ENCODE results near the gene SLC4A1.

The SLC4A1 gene

DNA sequence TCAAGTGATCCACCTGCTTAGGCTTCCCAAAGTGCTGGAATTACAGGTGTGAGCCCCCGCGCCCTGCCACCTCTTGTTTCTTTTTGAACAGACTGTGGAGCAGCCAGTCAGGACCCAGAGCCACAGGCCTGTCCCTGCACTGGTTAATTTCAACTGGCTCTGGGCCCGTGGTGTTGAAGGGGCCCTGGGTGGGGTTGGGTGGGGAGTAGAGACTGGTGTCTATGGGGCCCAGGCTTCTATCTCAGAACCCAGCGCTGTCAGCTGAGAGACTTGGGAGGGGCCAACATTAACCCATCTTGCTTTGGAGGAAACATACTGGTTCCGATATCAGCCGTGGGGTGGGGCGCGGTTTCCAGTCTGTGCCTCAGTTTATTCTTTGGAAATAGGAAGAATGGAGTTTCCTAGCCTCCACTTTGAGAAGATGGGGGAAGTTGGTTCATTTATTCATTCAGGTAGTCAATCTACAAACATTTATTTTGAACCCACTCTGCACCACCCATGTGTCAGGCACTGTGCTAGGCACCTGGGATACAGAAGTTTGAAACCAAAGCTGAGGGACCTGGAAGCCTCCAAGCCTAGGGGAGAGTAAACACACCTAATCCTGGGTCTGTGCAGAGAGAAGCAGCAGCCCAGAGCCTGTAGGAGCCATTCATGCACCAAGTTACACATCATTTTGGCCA, 15.5 kb upstream of the SLC4A1 start:
- DNase-seq = no peak

DNA sequence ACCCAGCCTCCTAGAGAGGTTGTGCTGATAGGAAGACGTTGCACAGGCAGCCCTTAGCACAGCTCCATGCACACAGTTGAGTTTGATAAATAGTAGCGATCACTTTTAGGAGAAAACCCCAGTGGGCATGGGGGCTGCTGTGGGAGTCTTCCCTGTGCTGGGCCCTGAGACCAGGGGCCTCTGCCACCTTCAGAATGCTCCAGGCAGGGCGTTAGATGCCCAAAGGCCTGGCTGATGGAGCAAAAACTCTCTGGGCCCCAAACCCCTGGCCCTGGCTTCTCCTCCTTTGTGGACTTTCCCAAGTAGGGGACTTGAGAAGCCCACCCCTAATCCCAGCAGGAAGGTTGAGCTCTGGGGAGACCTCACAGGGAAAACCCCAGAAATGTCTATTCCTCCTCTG, 14.3 kb upstream of the SLC4A1 start:
- no peak for DNase-seq

GRCh38 chr17:44281570-44281969, 13.6 kb upstream of the SLC4A1 start:
- DNase-seq = no peak

- no peak for DNase-seq
Observed at GRCh38 chr17:44280392-44280937, 12.5 kb upstream of the SLC4A1 start.

DNA sequence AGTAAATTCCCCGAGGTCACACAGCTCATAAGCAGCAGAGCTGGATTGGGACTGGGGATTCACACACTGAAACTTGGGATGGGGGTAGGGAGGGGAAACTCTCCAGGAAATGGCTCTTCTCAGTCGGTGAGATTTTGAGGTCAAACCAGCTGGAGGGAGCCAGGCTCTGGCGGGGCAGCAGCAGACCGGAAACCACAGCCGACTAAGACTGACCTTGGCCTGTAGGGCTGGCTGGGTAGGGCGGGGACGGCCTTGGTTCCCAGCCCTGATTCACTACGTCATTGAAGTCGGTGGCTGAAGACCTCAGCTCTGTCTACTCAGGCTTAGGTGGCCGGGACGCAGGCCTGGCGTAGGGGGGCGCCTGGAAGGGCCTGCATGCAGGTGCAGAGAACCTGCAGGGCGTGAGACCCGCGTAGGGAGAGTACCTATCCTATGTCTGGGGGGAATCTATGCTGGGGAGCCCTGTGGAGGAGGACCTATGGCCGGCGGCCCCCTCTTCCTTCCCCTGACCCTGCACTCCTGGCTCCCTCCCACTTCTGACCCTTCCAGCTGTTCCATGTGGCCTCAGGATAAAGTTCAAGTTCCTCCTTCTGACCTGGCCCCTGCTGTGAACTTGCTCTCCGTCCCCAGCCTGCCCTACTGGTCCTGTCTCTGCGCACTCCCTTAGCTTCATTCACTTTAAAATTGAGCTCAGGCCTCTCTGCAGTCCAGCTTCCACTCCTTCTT, 11.9 kb upstream of the SLC4A1 start:
- peak; percentile 42 for DNase-seq

- no peak for DNase-seq
Observed at GRCh38 chr17:44279346-44279665, 11.4 kb upstream of the SLC4A1 start.

GRCh38 chr17:44277976-44278375, 10.0 kb upstream of the SLC4A1 start:
- no peak for DNase-seq

GRCh38 chr17:44273607-44274006, 5.7 kb upstream of the SLC4A1 start:
- DNase-seq = no peak

DNA sequence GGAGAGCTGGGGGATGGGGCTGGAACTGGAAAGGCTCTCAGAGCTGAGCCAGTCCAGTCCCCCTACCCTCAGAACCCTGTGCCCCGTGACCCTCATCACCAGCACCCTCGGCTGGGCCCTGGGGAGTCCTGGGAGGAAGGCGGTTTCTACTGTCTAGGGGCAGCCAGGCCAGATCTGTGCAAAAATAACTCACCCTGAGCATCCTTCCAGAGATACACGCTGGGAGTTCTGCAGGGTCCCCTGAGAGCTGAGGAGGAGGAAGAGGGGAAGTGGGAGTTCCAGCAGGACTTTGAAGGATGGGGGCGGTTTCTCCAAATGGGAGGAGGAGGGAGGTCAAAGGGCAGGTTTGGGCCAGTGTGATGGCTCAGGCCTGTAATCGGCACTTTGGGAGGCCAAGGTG, 5.0 kb upstream of the SLC4A1 start:
- DNase-seq = no peak

DNA sequence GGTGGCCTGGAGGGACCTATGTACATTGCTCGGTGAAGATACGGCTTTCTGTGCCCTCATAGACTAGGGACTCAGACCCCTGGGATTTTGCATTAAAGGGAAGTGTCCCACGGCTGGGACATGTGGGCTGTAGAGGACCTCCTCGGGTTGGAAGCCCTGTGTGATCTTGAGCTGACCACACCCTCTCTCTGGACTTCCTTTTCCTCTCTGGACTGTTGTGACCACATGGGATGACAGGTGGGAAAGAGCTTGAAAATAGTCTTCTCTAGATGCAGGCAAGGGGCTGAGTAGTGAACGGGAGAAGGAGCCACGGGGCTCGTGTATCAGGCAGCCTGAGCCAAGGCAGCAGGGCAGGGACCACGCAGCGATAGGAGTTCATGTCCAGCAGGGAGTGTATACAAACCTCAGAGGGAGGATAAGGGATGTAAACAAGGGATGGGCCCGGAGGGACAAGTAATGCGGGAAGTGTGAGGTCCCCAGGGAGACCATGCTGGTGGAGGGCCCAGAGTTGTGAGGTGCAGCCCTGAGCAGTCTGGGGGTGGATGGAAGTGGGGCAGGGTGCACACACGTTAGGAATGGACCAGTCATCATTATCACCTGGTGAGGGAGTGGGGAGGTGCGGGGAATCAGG, 4.5 kb upstream of the SLC4A1 start:
- no peak for DNase-seq

- no peak for DNase-seq
Observed at GRCh38 chr17:44269535-44270240, 1.8 kb upstream of the SLC4A1 start.

DNA sequence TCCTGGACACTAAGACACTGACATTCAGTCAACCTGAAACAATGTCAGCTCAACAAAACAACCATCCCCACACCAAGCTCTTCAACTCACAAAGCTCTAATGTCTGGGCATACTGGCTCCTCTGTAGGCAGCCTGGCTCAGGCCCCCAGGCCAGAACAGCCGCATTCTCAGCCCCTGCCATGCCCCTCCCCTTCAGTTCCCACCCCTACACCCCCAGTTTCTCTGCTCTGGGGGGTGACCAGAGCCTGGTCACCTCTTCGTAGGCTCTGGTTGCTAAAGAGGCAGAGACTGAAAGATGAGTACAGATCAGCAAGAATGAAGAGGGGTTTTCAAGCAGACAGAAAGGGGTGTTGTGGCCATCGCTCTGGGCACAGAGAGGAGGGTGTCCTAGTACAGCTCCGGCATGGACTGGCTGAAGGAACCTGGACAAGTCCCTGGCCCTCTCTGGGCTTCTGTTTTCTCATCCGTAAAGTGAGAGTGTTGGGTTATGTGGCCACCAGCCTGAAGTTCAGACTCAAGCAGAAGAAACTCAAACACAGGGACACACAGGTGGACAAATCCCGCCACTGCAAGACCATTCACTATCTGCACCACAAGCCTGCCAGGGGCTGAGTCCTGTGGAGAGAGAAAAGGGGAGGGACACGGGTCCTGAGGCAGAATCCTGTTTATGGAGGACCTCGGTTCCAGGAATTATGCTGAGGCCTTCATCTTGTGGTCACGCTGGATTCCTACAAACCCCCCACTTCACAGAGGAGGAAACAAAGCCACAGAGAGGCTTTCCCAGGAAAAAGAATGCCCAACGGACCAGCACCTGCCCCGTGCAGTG, 987 bp upstream of the SLC4A1 start:
- no peak for DNase-seq

DNA sequence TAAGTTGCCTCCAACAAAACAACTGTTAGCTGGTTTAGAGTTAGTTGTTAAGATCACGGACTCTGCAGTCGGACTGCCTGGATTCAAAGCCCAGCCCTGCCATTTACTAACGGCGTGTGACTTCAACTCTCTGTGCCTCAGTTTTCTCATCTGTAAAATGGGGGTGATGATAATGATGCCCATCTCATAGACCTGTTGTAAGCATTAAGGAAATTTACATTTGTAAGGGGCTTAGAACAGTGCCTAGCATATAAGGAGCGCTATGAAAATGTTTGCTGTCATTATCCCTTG, 825 bp downstream of the SLC4A1 start:
- no peak for DNase-seq

DNA sequence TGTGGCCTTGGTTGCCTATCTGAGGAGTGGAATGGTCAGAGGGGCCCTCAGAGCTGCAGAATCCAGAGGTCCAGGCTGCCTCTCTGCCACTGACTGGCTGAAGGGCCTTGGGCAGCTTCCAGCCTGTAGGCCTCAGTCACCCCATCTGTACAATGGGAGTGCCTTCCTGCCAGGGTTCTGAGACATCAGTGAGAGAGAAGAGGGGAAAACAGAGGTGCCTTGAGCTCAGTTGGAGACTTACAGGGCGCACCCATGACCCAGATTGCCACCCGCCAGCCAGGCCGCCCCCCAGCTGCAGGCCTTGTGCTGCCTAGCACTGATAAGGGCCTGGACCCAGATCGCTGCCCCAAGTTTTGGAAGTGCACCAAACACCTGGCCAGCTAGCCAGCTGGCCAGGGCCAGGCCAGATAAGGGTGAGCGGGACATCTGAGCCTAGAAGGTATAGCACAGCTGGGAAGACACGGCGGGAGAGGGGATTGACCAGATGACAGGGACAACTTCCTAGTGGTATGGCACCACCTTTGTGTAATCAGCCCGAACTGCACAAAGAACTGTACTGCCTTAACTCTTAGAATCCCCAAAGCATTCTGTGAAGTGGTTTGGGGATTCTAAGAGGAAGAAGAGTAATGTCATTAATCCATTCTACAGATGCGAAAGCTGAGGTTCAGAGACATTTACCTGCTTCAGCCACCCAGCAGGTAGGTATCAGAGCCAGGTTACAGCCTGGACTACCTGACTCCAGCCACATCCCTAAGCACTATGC, 1.4 kb downstream of the SLC4A1 start:
- DNase-seq = no peak

DNA sequence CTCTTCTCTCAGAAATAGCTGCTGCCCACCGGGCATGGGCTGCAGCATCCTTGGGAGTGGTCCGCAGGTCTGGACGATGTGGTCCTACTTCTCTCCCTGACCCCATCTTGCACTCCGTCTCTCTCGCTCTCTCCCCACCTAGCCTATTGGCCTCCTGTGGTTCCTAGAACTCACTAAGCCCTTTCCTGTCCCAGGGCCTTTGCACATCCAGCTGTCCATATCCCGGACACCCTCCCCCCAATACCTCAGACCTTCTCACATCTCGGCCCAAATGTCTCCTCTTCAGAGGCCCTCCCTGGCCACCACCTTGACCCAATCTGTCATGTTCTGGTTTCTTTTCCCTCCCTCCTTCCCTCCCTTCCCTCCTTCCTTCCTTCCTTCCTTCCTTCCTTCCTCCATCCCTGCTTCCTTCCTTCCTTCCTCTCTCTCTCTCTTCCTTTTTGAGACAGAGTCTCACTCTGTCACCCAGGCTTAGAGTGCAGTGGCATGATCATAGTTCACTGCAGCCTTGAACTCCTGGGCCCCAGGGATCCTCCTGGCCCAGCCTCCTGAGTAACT, 4.5 kb downstream of the SLC4A1 start:
- no peak for DNase-seq

- DNase-seq = no peak
Observed at GRCh38 chr17:44262654-44263225, 5.2 kb downstream of the SLC4A1 start.

GRCh38 chr17:44260296-44260695, 7.6 kb downstream of the SLC4A1 start:
- no peak for DNase-seq

DNA sequence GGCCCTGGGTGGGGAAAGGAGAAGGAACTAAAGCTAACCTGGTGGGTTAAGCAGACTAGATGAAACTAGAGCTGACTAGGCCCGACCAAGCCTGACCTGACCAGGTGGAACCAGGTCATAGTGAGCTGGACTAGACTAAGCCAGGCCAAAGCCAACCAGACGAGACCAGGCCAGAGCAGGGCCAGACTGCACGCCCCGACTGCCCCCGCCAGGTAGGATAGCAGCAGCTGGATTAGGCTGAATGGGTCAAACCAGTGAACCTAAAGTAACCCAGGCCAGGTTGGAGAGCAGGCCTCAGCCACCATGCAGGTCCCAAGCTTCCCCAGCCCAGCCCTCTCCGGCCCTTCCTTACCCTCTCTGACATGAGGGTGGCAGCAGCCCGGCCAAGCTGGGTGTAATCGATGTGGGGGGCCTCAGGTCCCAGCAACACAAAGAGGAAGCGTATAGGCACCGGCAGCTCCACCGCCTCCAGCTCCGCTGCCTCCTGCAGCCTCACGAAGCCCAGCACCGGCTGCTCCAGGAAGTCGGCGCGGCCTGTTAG, 9.1 kb downstream of the SLC4A1 start:
- DNase-seq = no peak

DNA sequence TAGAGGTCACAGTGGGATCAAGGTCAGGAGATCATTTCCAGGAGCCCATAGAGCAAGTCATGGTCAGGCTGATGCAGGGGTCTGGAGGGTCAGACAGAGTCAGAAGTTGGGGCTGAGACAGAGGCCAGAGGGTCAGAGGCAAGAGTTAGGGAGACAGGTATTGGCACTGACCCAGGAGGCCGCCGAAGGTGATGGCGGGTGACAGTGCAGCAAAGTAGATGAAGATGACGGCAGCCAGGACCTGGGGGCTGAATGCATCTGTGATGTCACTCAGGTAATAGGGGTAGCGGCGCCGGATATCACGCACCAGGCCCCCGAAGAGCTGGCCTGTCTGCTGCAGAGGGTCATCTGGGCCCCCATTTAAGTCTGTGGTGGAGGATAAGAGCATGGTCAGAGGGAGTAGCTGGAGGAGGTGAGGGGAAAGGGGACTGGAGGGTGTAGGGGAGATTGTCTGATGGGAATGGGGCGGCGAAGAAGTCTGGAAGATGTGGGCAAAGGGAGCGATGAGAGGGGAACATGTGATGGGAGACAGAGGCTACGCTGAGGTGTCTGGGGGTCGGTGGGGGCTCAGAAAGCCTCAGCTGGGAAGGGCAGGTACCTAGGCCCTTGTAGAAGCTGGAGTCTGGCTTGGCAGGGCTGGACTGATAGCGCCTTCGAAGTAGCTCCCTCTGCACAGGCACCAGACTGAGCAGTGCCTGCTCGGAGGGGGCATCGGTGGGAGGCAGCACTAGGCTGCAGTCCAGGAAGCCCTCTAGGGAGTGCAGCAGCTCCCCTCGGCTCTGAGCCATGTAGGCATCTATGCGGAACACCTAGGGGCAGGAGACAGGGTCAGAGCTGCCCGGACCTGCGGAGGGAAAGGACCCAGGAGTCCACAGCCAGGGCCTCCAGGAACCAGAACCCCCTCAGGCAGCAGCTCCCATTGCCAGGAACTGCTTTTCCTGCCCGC, 9.8 kb downstream of the SLC4A1 start:
- no peak for DNase-seq

DNA sequence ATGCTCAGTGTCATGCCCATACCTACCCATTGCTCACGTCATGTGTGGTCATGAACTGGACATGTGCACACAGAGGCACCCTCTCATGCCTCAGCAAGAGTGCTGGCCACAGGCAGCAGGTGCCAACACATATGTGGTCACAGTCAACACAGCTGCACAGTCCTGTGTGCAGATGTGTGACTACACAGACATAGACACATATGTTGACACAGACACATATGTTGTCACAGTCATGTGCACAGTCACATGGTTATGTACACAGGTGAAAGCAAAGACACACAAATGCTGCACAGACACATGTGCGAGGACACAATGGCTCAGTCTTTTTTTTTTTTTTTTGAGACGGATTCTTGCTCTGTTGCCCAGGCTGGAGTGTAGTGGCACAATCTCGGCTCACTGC, 11.3 kb downstream of the SLC4A1 start:
- DNase-seq = no peak
